ENCODE results near the gene SIRPD.

Gene SIRPD

DNA sequence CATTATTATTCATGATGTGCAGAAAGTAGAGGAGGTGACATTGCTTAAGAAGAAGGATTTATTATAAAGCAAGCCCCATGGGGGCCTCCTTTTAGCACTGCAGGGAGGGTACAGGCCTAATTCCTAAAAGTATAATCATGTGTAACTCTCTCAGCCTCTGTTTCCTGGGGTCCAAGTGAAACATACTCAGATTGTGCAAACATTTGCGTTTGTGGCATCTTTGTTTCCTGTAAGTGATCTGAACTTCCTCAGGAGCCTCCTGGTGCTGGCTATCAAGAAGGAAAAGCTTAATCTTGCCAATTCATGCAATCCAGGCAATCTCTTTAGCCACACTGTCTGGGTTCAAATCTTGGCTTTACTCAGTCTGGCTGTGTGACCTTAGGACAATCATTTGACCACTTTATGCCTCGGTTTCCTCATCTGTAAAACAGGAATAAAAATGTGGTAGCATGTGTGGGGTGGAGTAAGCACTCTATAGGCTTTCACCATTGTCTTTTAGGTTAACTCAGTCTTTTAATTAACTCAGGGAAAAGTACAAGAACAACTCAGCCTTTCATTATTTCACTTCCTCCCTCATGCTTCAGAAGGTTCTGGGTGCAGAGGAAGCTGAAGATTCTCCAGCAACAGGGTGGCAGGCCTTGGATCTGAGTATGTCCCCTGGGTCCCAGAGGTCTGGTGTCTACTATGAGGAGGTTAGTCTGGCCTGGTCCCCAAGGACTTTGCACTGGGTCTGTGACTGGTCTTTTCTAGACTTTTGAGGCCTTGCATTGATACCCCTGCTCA lies 65.5 kb downstream of the SIRPD start:
- no peak overlapping the region for H3K4me3 ChIP-seq (ENCODE audit: low read depth, low read length)
- no peaks in the 10 kb centered on the region for H3K36me3 ChIP-seq (replicated peaks)
- DNase-seq = no peak
- peaks cover 17% of the 10 kb centered on the region for H3K27me3 ChIP-seq (replicated peaks)
- in situ Hi-C loops (cut with HindIII; ENCODE audit: low pct_ligation_motif_present, low sequenced_read_pairs) = no loop called here
- H3K27ac ChIP-seq = no peak overlapping the region
- TF ChIP-seq, protein P1, sequence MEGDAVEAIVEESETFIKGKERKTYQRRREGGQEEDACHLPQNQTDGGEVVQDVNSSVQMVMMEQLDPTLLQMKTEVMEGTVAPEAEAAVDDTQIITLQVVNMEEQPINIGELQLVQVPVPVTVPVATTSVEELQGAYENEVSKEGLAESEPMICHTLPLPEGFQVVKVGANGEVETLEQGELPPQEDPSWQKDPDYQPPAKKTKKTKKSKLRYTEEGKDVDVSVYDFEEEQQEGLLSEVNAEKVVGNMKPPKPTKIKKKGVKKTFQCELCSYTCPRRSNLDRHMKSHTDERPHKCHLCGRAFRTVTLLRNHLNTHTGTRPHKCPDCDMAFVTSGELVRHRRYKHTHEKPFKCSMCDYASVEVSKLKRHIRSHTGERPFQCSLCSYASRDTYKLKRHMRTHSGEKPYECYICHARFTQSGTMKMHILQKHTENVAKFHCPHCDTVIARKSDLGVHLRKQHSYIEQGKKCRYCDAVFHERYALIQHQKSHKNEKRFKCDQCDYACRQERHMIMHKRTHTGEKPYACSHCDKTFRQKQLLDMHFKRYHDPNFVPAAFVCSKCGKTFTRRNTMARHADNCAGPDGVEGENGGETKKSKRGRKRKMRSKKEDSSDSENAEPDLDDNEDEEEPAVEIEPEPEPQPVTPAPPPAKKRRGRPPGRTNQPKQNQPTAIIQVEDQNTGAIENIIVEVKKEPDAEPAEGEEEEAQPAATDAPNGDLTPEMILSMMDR (IDR thresholded peaks at IDR 0.05; ENCODE audit: low read depth, low read length, missing control alignments) = no peak

DNA sequence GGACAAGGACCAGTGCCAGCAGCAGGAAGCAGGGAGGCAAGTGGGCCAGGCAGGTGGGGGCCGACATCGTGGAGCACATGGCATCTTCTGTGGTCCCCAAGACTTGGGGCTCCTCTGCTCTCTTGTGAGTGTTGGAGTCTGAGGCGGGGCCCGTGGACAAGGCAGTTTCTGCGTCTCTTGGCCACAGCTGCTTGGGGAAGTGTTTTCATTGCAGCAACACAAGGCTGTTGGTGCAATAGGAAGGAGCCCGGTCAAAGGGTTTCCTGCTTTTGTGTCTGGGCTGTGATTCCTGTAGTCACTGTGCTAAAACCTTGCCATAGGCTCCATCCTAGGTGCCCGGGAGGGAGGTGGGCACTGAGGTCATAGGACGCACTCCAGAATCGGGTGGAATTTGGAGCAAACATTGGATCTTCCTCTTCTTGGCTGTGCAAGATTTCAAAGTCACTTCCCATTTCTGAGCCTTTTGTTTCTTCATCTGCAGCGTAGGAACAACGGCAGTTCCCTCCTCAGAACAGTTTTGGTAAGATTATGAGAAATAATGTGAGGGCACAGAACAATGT lies 66.1 kb downstream of the SIRPD start, which contains the start of gene SIRPB2:
SIRPB2 (minus strand) TSS at position 140 of the 560 bp plus-strand sequence; CDS start at position 79, 61 bp downstream.
- Histone ChIP-seq H3K27me3 (replicated peaks) (peaks cover 17% of the 10 kb centered on the region), H3K36me3 (replicated peaks) (no peaks in the 10 kb centered on the region), H3K4me3 (ENCODE audit: low read depth, low read length) (no peak within 1 kb of the TSS), H3K27ac (no peak within 1 kb of the TSS)
- TF ChIP-seq, protein P1 (IDR thresholded peaks at IDR 0.05; ENCODE audit: low read depth, low read length, missing control alignments) = no peak
- no peak for DNase-seq
- in situ Hi-C loops (cut with HindIII; ENCODE audit: low pct_ligation_motif_present, low sequenced_read_pairs) = no loop called here

DNA sequence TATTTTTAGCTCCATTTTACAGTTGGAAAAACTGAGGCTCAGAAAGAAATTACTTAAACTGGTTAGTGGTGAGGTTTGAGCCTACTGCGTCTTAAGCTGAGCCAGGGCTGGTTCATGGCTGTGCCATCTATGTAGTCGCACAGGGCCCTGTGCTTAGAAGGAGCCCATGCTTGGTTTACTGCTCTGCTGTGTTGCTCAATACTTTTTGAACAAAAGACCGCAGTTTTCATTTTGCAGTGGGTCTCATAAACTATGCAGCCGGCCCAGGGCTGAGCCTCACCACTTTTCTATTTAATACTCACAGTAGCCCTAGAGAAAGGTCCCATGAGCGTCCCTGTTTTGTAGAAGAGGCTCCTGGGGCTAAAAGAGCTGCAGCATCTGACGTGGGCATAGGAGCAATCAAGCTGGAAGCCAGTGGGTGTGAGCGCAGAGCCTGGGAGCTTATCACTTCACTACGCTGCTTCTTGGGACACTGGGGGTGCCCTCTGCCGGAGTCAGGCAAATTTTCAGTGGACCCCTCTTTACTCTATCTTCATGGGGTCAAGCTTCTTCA lies 66.8 kb downstream of the SIRPD start:
- TF ChIP-seq, protein P1 (IDR thresholded peaks at IDR 0.05; ENCODE audit: low read depth, low read length, missing control alignments) = no peak
- peaks cover 17% of the 10 kb centered on the region for H3K27me3 ChIP-seq (replicated peaks)
- in situ Hi-C loops (cut with HindIII; ENCODE audit: low pct_ligation_motif_present, low sequenced_read_pairs) = no loop called here
- no peak overlapping the region for H3K4me3 ChIP-seq (ENCODE audit: low read depth, low read length)
- H3K36me3 ChIP-seq (replicated peaks) = no peaks in the 10 kb centered on the region
- H3K27ac ChIP-seq = no peak overlapping the region
- DNase-seq = no peak

DNA sequence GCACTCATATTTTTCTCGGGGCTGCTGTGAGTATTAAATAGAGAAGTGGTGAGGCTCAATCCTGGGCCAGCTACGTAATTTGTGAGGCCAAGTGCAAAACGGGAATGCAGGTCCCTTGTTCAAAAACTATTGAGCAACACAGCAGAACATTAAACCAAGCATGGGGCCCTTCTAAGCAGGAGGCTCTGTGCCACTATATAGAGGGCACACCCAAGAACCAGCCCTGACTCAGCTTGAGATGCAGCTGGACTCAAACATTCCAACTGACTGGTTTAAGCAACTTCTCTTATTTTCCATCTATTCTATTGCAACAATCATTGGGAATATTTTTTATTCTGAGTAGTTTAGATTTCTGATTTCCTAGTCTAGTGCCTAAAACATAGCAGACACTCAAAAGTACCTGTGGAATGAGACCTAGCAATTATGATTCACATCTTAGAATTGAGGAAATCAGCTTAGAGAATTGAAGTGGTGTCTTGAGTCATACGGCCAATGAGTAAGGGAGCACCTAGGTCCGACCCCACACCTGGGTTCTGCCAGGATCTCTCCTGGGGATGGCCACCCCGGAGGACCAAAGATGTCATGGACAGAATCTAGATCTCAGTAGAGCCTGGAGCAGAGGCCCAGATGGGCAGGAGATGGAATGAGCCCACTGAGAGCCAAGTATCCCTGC lies 67.6 kb downstream of the SIRPD start:
- no peak for DNase-seq
- Histone ChIP-seq H3K36me3 (replicated peaks) (no peaks in the 10 kb centered on the region), H3K4me3 (ENCODE audit: low read depth, low read length) (no peak overlapping the region), H3K27ac (no peak overlapping the region), H3K27me3 (replicated peaks) (peaks cover 9% of the 10 kb centered on the region)
- in situ Hi-C loops (cut with HindIII; ENCODE audit: low pct_ligation_motif_present, low sequenced_read_pairs) = no loop called here
- TF ChIP-seq, protein P1 (IDR thresholded peaks at IDR 0.05; ENCODE audit: low read depth, low read length, missing control alignments) = no peak

DNA sequence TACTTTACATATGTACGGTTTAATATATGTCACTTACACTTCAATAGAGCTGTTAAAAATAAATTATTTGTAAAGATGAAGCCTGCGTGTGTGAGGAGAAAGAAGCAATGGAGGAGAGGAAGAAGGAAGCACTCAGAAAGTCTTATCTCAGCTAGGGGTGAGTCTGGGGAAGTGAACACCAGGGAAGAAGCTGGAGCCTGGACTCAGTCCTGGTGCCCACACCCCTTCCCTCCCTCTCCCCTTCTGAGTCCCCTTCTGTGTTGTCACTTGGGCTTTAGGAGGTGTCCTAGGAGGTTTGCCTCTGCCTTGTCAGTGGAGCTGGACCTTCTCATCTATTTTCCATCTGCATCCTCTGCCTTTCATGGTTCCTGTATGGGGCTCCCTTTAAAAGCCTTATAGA lies 68.2 kb downstream of the SIRPD start:
- DNase-seq = no peak
- Histone ChIP-seq H3K27me3 (replicated peaks) (peaks cover 3% of the 10 kb centered on the region), H3K27ac (no peak overlapping the region), H3K36me3 (replicated peaks) (no peaks in the 10 kb centered on the region), H3K4me3 (ENCODE audit: low read depth, low read length) (no peak overlapping the region)
- TF ChIP-seq, protein P1 (IDR thresholded peaks at IDR 0.05; ENCODE audit: low read depth, low read length, missing control alignments) = no peak
- in situ Hi-C loops (cut with HindIII; ENCODE audit: low pct_ligation_motif_present, low sequenced_read_pairs) = no loop called here

All from brain microvascular endothelial cell (primary cell).